HG02852 (cell line): ENCODE measurements around the gene CCDC70.
"Not testable (repeated sequence)": the region's sequence is repeated elsewhere in the genome, so short reads cannot be mapped to it uniquely, and the experiment has no call there.

Experiments used
- ATAC-seq: cut with Tn5 transposase; IDR thresholded peaks from one replicate; pipeline ENCODE4 v1.9.1; 2021; ENCODE audit warnings: mild to moderate bottlenecking, moderate library complexity; ENCODE audit not compliant: unreplicated experiment

Gene CCDC70

DNA sequence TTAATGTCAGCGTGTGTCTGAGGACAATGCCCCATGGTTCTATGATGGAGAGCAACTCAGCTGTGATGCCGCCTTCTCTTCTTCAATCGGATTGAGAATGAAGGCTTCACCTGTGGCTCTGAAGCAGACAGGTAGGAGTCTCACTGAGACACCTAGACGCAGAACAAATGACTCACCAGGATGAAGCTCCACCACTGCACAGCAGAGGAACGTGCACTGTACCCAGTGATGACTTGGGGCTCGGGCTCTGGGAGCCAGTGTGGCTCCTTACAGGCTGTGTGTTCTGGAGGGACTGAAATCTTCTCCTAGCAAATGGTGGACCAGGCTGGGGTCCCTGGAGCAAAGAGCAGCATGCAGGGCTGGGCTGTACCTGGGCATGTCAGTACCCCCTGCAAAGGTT lies 44.0 kb downstream of the CCDC70 start:
- no peak for ATAC-seq

GRCh38 chr13:51906581-51906980 lies 44.8 kb downstream of the CCDC70 start:
- no peak for ATAC-seq

DNA sequence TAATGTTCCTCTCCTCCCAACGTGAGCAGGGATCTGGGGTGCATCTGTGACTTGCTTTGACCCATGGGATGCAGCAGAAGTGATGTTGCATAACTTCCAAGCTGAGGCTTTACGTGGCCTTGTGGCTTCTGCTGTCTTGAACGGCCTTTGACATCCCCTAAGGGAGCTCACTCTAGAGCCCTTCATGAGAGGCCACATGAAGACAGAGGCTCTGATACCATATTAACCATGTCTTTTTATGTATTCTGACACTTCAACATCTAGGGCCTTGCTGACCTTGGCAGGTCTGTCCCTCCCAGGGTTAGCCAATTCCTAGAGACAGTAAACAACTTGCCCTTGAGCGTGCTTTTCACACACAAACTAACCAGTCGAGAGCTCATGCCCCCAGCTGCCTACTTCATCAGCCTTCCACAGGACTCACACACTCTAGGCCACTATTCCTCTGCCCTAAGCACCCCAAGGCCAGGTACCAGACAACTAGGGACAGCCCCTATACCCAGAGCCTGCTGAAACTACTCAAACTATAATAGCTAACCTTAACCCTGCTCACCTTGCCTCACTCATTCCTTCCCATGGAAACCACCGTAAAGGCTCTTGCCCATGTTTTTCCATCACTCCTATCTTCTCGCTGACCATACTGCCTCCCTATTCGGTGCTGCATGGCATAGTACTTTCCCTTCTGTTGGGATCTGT lies 45.4 kb downstream of the CCDC70 start:
- ATAC-seq, result no peak

GRCh38 chr13:51909265-51909664 lies 47.5 kb downstream of the CCDC70 start:
- not testable (repeated sequence) for ATAC-seq

GRCh38 chr13:51910508-51910907 lies 48.7 kb downstream of the CCDC70 start:
- no peak for ATAC-seq

DNA sequence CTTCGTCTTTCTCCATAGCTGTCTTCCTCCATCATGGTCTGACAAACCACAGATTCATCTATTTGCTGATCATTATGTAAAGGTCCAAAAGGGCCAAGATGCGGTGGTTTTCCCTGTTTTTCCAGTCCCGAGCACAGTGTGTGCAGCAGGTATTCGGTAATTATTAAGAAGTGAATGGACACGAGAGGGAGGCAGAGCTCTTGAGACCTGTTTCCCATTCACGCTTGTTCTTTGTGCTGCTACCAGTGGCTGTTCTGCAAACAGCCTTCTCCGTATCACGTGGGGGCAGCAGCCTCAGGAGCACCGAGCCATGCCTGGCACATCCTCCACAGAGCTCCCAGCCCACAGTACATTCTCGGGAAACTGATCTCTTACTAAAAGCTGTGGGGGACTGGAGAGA lies 50.3 kb downstream of the CCDC70 start:
- ATAC-seq, result no peak

DNA sequence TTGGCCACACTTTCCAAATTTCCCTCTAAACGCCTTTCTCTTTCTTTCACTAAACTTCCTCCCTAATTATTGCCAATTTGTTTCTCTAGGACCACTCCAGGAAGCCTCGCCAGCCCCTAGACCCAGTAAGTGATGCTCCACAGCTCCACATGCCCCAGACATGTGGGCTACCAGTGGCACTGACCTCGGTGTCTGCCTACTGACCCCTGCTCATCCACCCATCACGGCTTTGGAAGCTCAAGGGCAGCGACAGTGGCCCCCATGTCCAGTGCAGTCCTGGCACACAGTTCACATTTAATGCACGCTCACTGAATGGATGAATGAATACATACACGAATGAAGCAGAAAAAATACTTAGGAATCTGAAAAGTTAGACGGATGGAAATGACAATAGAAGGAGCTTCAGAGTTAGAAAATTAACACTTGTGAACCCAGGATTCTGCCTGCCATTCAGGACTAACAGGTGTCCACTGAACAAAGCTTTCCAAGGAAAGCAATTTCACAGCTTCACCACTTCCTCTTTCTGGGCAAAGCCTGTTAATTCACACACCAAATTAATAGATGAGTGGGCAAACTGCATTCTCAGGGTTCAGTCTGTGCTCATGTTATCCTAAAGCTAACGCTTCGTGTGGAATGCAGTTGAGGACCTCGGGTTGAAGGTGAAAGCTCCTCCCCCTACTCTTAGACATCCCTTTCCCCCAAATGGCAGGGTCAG lies 50.9 kb downstream of the CCDC70 start:
- ATAC-seq, result no peak

DNA sequence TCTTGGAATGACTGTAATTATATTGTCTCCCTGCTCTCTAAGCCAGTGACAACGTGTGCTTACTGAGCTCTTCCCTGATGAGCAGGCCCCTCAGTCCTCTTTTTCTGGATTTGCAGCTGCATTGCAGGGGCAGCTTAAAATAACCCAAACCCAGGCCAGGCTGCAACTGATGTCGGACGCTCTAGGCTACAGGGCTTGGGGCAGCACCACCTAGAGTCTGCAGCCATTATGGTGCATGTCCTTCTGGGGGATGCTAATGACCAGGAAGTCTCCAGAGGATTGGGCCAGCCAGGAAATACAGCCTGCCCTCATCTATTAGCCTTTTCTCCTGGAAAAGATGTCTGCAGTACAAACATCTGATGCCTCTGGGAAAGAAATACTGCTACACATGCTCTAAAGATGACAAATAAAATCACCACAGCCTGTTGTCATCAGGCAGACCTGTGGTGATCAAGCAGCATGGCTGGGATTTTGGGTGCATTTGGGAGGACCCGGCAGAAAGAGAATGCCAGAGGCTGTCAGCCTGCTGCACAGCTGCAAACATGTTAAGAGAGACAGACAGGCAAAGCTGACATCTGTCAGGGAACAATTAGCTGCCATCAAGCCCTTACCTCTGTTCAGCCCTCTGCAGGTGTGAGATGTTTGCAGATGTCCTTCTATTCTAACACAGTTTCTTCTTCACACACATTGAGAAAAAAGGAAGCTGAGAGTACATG lies 51.8 kb downstream of the CCDC70 start:
- ATAC-seq, result no peak

- ATAC-seq, result no peak
Observed at GRCh38 chr13:51914137-51914493, 52.3 kb downstream of the CCDC70 start.
